NCI-H2171 treated with DMSO at 0.1 percent for 48 hours (cell line): ENCODE measurements around the gene PCDH1.
"Not testable (repeated sequence)": the region's sequence is repeated elsewhere in the genome, so short reads cannot be mapped to it uniquely, and the experiment has no call there.

ENCODE experiments used
- DNase-seq: peaks from one replicate; lab custom pipeline; 2025; lab: John Stamatoyannopoulos, UW

PCDH1 gene

DNA sequence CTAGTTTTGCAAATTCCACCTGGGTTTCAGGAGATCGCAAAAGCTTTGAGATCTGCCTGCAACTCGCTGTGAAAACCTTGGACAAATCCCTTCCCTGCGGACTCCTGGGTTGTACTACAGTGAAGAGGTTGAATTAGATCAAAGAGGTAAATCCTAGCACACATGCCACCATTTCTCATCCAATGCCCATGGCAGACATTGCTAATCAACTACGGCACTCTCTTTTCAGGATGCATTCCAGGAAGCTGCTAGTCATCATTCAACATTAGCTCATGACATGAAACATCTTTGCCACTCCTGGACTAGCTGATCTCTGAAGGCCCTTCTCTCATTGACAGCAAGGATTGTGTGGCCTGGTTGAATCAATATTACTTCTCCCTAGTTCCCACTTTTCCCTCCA lies 46.1 kb downstream of the PCDH1 start:
- no peak for DNase-seq

- DNase-seq = no peak
Observed at GRCh38 chr5:141828162-141828561, 50.0 kb downstream of the PCDH1 start.

DNA sequence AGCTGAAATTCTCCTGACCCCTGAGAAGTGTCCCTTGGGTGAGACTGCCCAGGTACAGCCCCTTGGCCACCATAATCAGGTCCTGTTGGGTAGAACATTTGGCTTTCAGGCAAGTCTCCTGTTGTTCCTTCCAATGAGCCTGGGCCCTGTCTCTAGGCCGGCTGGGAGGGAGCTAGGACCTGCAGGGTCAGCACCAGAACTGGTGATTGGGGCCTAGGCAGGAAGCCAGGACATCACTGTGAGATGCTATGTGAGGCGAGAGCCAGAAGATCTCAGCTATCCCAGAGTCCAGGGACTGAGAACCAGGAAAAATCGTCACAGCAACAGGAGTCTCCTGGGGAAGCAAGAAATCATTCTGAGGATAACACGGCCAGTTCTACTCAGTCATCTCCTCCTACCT lies 51.5 kb downstream of the PCDH1 start:
- DNase-seq = no peak

- no peak for DNase-seq
Observed at GRCh38 chr5:141825791-141826560, 52.2 kb downstream of the PCDH1 start.

DNA sequence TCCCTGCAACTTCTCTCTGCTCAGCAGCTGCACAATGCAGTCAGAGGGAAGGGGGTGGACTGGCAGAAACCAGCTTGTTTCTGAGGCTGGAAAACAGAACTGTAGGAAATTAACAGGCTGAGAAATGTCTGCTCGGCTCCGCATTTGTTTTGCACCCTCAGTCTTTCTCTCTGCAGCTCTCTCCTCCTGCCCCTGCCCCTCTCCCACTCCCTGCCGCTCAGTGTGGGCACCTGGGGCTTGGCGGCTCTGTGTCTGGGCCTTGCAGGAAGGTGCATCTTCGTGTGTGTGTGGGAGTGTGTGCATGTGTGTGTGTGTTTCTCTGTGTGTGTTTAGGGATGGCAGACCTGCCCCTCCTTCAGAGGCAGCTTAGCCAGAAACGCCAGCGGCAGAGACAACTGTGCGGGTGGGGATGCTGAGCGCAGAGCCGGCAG lies 53.0 kb downstream of the PCDH1 start:
- DNase-seq = no peak

GRCh38 chr5:141824717-141825116 lies 53.5 kb downstream of the PCDH1 start:
- no peak for DNase-seq

GRCh38 chr5:141823056-141823455 lies 55.2 kb downstream of the PCDH1 start:
- no peak for DNase-seq

GRCh38 chr5:141822144-141822543 lies 56.1 kb downstream of the PCDH1 start:
- no peak for DNase-seq

DNA sequence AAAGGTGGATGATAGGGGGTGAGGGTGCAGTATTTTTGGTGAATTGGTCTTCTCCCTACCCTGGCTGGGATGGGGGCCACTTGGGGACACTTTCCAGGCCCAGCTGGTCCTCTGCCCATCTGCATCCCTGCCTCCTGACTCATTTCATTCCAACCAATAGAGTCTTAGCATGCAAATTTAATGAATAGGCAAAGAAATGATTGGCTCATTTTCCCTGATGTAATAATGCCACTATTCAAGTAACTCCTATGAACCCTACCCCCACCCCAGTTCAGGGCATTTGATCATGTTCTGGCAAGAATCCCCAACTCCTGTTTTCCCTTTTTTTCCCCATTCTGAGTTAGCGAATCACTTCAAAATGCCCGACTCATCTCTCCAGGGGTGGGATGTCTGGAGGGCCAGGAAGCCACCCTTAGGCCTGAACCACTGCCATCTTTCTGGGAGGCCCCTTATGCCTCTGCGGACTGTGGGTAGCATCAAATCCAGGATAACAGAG lies 56.7 kb downstream of the PCDH1 start:
- no peak for DNase-seq

- DNase-seq = not testable (repeated sequence)
Observed at GRCh38 chr5:141820686-141821085, 57.5 kb downstream of the PCDH1 start.

- no peak for DNase-seq
Observed at GRCh38 chr5:141817631-141818030, 60.6 kb downstream of the PCDH1 start.

DNA sequence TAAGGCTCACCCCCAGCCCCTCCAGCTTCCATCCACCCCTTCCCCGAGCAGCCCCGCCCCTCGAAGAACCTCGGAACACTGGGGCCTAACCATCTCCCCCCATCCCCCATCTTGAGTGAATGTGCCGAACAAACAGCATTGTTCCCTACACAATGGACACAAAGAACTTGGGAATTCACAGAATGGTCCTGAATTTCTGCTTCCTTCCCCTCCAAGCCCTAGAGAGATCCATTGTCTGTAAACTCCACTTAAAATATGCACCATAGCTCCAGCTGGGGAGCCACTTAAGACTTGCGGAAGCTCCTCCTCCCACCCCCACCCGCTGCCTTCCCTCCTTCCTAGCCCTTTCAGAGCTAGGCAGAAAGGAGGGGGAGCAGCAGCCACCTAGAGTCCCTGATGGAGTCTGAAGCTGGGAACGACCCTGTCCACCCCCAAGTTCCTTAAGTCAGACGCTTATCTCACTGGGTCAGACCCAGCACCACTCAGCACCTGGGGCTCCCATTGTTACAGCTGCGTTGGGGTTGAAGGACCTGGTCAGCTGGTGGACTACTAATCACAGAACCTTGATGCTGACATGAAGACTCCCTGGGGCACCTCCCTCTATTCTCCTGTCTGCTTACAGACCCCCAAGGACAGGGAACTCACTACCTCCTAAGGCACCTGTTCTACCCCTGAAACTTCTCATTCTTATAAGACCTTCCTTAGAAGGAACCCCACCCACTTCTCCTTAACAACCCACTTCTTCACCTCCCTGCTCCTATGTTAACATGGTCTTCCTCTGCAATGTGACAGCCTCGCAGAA lies 61.4 kb downstream of the PCDH1 start:
- no peak for DNase-seq

GRCh38 chr5:141815796-141816180 lies 62.4 kb downstream of the PCDH1 start:
- no peak for DNase-seq

DNA sequence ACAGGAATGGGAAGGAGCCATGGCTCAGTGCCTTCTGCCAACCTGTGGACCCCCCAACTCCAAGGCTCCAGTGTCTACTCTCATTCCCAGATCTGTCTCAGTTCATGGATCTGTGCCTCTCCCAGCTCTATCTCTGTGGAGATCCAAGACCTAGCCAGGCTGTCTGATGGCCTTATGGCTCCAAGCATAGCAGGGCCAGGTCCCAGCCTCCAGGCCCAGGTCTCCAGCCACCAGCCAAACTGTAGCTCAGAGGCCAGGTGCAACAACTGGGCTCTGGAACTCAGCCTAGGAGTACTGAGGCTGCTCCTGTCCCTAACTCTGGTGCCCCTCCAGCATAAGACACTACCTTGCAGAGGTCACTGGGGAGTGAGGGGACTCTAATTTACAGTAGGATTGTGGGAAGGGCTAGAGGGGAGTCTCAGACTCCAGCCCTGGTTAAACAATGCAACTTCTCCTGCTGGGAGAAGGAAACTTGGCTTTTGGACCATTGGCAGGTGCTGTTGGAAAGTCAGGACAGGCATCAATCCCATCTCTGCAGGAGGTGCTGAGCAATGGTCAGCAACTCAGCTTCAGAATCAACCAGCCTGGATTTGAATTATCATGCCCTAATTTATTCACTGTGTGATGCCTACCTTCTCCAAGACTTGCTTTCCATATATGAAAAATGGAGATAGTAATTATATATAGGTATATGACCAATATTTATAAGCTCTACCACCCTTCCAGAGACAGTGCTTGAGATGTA lies 63.0 kb downstream of the PCDH1 start:
- no peak for DNase-seq

DNA sequence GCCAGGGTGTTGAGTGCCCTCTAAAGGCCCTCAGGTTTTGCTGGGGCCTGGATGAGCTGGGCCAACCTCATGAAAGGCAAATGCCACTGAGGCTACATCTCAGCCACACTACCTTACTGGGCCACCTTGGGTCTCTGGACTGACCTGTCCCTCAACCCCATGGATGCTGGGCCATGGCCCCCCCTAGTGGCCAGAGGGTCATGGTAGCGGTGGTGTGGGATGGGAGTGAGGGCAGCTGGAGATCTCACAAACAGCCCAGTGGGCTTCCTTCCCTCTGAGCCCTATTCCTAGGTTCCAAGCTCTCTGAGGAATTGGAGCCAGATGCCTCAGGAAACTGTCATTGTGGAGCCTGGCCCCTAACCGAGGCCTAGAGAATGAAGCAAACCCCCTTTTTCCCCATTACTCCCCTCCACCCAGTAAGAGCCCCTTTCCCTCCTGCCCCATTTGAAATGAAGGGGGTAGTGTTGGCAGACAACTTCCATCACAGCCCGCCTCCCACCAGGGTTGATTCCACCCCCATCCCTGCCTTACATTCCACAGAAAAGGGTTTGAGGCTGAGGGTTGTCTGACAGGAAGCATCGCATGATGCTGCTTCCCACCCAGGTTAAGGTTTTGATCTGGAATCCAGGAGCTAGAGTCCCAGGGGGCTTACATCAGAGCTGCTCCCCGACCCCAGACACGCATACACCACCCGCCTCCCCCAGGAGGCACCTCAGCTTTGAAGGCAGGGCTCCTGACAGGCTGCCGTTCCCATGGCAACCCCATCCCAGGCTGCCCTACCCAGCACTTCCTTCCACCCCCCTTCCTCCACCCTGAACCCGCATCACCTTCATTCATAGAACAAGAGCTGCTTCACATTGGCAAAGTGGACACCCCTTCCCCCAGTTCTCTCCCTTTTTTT lies 63.9 kb downstream of the PCDH1 start:
- no peak for DNase-seq

GRCh38 chr5:141812512-141812911 lies 65.7 kb downstream of the PCDH1 start:
- no peak for DNase-seq

DNA sequence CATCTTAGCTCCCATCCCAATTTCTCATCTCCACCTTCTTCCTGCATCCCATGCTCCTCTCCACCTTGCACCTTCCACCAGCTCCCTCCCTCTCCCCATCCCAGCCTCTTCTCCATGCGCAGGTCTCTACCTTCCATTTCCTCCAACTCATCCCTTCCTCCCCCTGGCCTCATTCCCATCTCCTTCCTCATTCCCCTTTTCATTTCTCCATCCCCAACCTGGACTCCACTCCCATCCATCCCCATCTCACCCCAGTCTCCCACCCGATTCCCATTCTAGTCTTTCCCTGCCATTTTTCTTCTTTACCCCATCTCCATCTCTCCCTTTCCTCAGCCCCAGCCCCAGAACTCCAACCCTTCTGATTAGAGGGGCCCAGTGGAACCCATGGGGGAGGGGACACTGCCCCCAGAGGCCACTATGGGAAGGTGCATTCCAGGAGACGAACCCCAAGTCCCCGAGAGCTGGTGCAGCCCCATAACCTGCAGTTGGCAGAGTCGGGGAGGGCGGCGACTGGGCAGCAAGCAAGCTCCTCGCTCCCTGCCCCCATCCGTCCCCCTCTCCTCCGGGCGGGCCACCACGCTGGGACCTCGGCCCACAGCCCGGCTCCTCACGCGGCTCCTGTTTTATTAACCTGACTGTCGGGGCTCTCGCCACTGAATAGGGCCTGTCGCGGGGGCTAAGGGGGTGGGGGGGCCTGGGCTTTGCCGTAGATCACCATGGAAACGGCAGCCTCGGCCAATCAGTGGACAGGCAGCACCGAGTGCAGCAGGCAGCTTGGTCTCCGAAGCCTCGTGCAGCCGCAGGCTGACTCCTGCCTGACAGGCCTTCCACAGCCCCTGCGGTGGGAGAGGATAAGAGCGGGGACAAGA lies 66.7 kb downstream of the PCDH1 start:
- DNase-seq = no peak

DNA sequence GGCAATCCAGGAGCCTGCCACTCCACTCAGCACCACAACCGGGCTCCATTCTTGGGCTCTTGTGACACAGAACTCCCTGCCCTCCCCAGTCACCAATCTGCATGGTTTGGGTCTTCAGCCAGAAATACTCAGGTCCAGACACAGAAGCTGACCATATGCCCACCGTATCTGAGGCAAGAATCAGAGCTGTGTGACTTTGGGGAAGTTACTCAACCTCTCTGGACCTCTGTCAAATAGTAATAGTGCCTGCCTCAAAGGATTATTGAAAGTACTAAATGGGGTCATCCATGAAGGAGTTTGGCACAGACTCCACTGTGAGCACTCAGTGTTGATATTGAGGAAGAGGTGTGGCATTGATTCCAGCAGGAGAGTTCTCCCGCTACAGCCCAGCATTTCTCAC lies 67.5 kb downstream of the PCDH1 start:
- no peak for DNase-seq

DNA sequence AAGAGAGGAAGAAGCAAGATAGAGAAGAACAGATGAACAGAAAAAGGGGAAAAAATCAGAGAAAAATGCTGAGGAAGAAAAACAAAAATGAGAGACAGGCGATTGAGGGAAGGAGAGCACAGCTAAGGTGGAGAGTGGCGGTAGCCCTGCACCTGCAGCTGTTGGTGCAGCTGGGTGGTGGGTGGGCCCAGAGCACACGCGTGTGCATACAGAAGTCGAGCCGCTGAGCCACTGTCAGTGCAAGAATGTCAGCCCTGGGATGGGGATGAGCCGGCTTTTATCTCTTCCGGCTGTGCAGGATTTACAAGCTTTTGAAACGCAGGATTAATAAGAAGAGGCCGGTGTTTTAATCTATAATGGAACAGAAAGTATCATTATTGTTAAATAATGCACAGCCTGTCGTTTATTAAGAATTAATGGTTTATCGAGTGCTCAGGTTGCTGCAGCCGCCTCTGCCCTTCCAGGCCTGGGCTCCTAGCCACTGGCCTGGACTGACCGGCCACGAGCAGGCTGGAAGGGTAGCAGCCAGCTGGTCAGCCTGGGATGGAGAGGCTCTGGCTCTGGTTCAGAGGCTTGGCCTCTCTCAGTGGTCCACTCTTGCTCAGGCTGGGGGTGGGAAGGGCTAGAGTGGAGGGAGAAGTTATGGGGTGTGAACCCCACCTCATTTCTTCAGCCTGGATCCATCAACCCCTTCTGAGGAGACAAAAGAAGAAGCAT lies 68.7 kb downstream of the PCDH1 start:
- DNase-seq = no peak

GRCh38 chr5:141808857-141809256 lies 69.4 kb downstream of the PCDH1 start:
- no peak for DNase-seq
